SH-SY5Y (cell line): ENCODE results near the gene SLAMF8.

Source experiments
- GATA2 ChIP-seq: IDR thresholded peaks from 2 replicates; pipeline ENCODE4 v1.6.1; 2011; ENCODE audit warnings: mild to moderate bottlenecking, low read depth, low read length
- GATA3 ChIP-seq: IDR thresholded peaks from 2 replicates; pipeline ENCODE4 v1.6.1; 2011; ENCODE audit warnings: low read depth, mild to moderate bottlenecking, low read length, moderate library complexity

GRCh38 chr1:159779403-159779851, 47.2 kb upstream of the SLAMF8 start:
- no peak for TF ChIP-seq GATA2
- no peak for TF ChIP-seq GATA3
